Measurements from ENCODE around the gene PDE4D. TPM values are rescaled to one million over a fixed set of nuclear protein-coding genes. Genes with fewer than 3 reads are reported as not detected.

PDE4D gene
- total RNA-seq, 1 donor from 2014 or later = 2.3 TPM

DNA sequence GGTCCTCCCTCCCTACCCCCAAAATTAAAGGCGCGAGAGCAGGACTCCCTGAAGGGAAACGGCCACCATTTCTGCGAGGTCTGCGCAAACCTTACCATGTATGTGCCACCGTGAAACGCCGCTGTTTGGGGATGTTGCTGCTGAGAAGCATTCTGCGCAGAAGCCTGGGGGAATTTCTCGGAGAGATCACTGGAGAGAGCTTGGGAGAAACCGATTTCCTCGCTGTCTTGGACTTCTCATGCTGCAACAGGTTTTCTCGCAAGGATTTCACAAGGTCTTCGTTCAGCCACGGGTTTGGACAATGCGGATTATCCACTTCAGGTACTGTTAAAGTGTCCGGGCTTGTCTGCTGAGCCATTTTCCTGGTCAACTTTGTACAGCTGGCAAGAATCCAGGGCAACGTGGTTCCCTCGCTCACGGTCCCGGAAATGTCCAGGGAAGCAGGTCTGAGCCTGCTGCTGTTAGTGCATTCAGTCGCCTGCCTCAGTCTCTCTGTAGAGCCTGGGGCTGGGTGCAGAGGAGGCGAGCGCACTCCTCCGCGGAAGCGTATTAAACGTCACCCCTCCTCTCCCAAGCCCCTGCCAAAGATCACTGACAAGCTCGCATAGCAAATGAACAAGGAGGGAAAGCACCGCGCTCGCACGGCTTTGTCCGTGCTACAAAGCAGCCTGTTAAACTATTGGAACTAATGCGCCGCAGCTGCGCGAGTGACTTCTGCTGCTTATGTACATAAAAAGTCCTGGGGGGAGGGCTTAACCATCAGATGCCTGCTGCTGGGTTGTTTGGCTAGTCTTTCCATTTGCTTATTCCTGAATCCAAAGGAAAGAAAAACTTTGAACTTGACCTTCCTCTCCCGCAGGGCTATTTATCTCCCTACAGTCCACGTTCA, 125.1 kb downstream of the PDE4D start:
- Mint-ChIP-seq H3K27me3 (ENCODE audit: insufficient read depth, low read depth) (peaks cover 3% of the 10 kb centered on the region), H3K4me1 (peaks cover 12% of the 10 kb centered on the region), H3K36me3 (no peaks in the 10 kb centered on the region), H3K27ac (peak overlapping the region; percentile 74), H3K9me3 (no peaks in the 10 kb centered on the region), H3K4me3 (peak overlapping the region; percentile 84)
- H3K9me3 ChIP-seq (ENCODE audit: low read depth) = no peaks in the 10 kb centered on the region
- TF ChIP-seq EZH2 (IDR thresholded peaks at IDR 0.05) (peak; percentile 49), EZH2phosphoT487 (IDR thresholded peaks at IDR 0.05) (peak; percentile 49)
- TF ChIP-seq, protein P1, sequence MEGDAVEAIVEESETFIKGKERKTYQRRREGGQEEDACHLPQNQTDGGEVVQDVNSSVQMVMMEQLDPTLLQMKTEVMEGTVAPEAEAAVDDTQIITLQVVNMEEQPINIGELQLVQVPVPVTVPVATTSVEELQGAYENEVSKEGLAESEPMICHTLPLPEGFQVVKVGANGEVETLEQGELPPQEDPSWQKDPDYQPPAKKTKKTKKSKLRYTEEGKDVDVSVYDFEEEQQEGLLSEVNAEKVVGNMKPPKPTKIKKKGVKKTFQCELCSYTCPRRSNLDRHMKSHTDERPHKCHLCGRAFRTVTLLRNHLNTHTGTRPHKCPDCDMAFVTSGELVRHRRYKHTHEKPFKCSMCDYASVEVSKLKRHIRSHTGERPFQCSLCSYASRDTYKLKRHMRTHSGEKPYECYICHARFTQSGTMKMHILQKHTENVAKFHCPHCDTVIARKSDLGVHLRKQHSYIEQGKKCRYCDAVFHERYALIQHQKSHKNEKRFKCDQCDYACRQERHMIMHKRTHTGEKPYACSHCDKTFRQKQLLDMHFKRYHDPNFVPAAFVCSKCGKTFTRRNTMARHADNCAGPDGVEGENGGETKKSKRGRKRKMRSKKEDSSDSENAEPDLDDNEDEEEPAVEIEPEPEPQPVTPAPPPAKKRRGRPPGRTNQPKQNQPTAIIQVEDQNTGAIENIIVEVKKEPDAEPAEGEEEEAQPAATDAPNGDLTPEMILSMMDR (IDR thresholded peaks at IDR 0.05) = no peak
- H3K4me3 ChIP-seq = peak overlapping the region; percentile 43
- H3K27me3 ChIP-seq = peaks cover 40% of the 10 kb centered on the region
- H3K27ac ChIP-seq = no peak overlapping the region
- H3K9ac ChIP-seq = no peak overlapping the region
- no peaks in the 10 kb centered on the region for H3F3A ChIP-seq (ENCODE audit: low read depth)
- peaks cover 7% of the 10 kb centered on the region for H3K4me1 ChIP-seq
- peak overlapping the region; percentile 77 for H3K4me2 ChIP-seq
- DNase-seq (ENCODE audit: low spot score) = peak; percentile 93
- peak overlapping the region; percentile 54 for H2AFZ ChIP-seq (replicated peaks)
- no peaks in the 10 kb centered on the region for H3K36me3 ChIP-seq
- no peaks in the 10 kb centered on the region for H3K79me2 ChIP-seq (ENCODE audit: low read depth)
- H4K20me1 ChIP-seq (ENCODE audit: low read depth) = no peaks in the 10 kb centered on the region

GRCh38 chr5:59767681-59768151, 125.8 kb downstream of the PDE4D start:
- peak overlapping the region; percentile 77 for H3K4me2 ChIP-seq
- H3K4me3 ChIP-seq = peak overlapping the region; percentile 43
- no peaks in the 10 kb centered on the region for H3K36me3 Mint-ChIP-seq
- H3F3A ChIP-seq (ENCODE audit: low read depth) = no peaks in the 10 kb centered on the region
- H3K27me3 Mint-ChIP-seq (ENCODE audit: insufficient read depth, low read depth) = peaks cover 3% of the 10 kb centered on the region
- TF ChIP-seq EZH2phosphoT487 (IDR thresholded peaks at IDR 0.05) (no peak), EZH2 (IDR thresholded peaks at IDR 0.05) (no peak)
- TF ChIP-seq, protein P1 (IDR thresholded peaks at IDR 0.05) = no peak
- no peaks in the 10 kb centered on the region for H3K36me3 ChIP-seq
- H3K4me1 ChIP-seq = peaks cover 7% of the 10 kb centered on the region
- H3K27me3 ChIP-seq = peaks cover 40% of the 10 kb centered on the region
- H2AFZ ChIP-seq (replicated peaks) = peak overlapping the region; percentile 54
- no peaks in the 10 kb centered on the region for H3K9me3 Mint-ChIP-seq
- no peaks in the 10 kb centered on the region for H3K79me2 ChIP-seq (ENCODE audit: low read depth)
- H3K4me1 Mint-ChIP-seq = peaks cover 12% of the 10 kb centered on the region
- DNase-seq (ENCODE audit: low spot score) = no peak
- peak overlapping the region; percentile 84 for H3K4me3 Mint-ChIP-seq
- H3K27ac Mint-ChIP-seq = peak overlapping the region; percentile 74
- H3K9ac ChIP-seq = no peak overlapping the region
- H3K9me3 ChIP-seq (ENCODE audit: low read depth) = no peaks in the 10 kb centered on the region
- no peaks in the 10 kb centered on the region for H4K20me1 ChIP-seq (ENCODE audit: low read depth)
- H3K27ac ChIP-seq = no peak overlapping the region

- H3K4me3 Mint-ChIP-seq = no peak overlapping the region
- no peaks in the 10 kb centered on the region for H4K20me1 ChIP-seq (ENCODE audit: low read depth)
- H2AFZ ChIP-seq (replicated peaks) = no peak overlapping the region
- peaks cover 3% of the 10 kb centered on the region for H3K27me3 Mint-ChIP-seq (ENCODE audit: insufficient read depth, low read depth)
- no peak for DNase-seq (ENCODE audit: low spot score)
- H3K4me3 ChIP-seq = no peak overlapping the region
- no peaks in the 10 kb centered on the region for H3K36me3 Mint-ChIP-seq
- peaks cover 12% of the 10 kb centered on the region for H3K4me1 Mint-ChIP-seq
- H3K27ac ChIP-seq = no peak overlapping the region
- H3K4me1 ChIP-seq = peaks cover 7% of the 10 kb centered on the region
- no peaks in the 10 kb centered on the region for H3K36me3 ChIP-seq
- no peak overlapping the region for H3K27ac Mint-ChIP-seq
- peaks cover 40% of the 10 kb centered on the region for H3K27me3 ChIP-seq
- H3K79me2 ChIP-seq (ENCODE audit: low read depth) = no peaks in the 10 kb centered on the region
- no peak overlapping the region for H3K9ac ChIP-seq
- no peaks in the 10 kb centered on the region for H3K9me3 Mint-ChIP-seq
- no peaks in the 10 kb centered on the region for H3K9me3 ChIP-seq (ENCODE audit: low read depth)
- peaks cover 3% of the 10 kb centered on the region for H3F3A ChIP-seq (ENCODE audit: low read depth)
- H3K4me2 ChIP-seq = no peak overlapping the region
- TF ChIP-seq EZH2 (IDR thresholded peaks at IDR 0.05) (no peak), EZH2phosphoT487 (IDR thresholded peaks at IDR 0.05) (no peak)
- TF ChIP-seq, protein P1 (IDR thresholded peaks at IDR 0.05) = no peak
These were observed 126.3 kb downstream of the PDE4D start for GRCh38 chr5:59767211-59767605.

All from neural progenitor cell (in vitro differentiated cells).